ENCODE data around the gene MARK1. TPM values are rescaled to one million over a fixed set of nuclear protein-coding genes. Genes with fewer than 3 reads are reported as not detected.

The MARK1 gene
- total RNA-seq: not detected

- ChIA-PET POLR2A (no interaction called here), CTCF (no interaction called here)
These were observed at the start of gene MARK1 for GRCh38 chr1:220527908-220528678. TSS of gene MARK1 (plus strand) at chr1:220528136. CDS start at chr1:220528823, 687 bp downstream.

GRCh38 chr1:220483700-220484099 lies 44.2 kb upstream of the MARK1 start:
- POLR2A ChIA-PET: no interaction called here
- CTCF ChIA-PET: no interaction called here

- ChIA-PET CTCF (no interaction called here), POLR2A (no interaction called here)
These were observed 43.8 kb upstream of the MARK1 start for GRCh38 chr1:220484135-220484534.

DNA sequence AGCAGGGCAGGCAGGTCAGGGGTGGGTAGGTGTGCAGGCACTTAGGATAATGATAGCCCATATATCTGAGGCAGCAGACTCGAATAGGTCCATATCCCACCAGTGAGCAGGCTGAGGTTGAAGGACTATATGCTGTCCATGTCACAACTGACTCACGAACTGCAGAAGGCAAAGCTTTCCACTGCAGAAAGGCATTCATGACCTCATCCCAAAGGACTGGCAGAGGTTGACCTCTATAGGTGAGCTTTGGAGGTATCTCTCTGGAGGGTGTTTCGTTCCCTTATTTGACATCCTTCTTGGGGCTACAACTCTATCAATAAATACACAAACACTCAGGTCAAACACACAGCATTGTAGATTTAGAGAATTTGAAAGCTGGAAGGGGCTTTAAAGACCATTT lies 42.8 kb upstream of the MARK1 start:
- ChIA-PET POLR2A (no interaction called here), CTCF (no interaction called here)

DNA sequence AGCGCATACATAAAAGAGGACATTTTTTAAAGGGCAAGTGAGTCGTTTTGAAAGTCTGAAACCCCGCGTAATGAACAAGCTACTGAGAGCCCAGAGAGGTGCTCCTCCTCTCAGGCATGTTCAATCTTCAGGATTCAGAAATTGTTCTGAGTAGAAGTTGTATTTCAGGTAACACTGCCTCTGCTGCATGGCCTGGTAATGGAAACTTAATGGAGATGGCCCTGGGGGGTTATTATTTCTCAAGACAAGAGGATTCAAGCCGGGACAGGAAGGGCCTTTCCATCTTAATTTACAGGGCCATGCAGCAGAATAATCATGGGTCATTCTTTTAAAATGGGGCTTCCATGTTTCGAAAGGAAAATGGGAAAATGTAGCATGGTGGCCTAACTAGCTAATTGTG lies 42.1 kb upstream of the MARK1 start:
- POLR2A ChIA-PET: no interaction called here
- CTCF ChIA-PET: no interaction called here

DNA sequence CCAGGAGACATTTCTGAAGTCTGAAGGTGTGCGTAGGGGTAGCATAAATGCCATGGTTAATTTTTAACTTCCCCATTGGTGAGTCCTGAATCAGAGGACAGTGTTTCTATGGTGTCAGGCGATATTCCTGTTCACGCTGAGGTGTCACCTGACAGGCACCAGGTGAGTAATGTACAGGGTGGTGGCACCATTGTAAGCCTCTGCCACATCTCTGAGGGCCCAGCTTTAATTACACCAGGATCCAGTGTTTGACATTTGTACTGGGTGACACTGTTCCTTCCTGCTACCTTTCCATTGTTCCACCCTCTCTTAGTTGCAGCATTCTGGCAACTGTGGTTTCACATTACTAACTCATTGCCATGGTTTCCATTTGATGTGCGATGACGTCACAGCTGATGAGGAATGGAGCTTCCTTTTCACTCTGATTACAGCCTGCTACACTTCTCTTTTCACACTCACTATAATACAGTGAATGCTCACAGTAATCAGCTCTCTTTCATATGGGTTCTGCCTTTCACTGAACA lies 40.6 kb upstream of the MARK1 start:
- CTCF ChIA-PET: no interaction called here
- POLR2A ChIA-PET: interaction anchor here (0.5 kb wide), 1 partner anchor 16 kb away, joined by 5 read pairs; no protein-coding TSS in a partner anchor

DNA sequence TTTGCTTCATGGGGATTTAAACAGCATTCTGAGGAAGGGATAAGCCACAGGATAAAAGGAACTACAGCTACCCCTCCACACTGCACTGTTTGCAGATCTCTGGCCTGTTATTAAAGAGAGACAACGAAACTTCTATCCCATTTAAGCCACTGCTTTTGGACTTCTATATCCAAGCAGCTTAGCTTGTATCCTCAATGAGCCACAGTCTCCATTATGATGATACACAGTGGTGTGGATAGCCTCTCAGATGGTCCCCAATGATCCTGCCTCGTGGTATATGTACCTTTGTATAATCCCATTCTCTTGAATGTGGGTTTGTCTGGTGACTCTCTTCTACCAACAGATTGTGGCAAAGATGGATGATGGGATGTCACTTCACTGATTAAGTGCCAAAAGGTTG lies 36.0 kb upstream of the MARK1 start:
- POLR2A ChIA-PET: no interaction called here
- CTCF ChIA-PET: no interaction called here

- ChIA-PET POLR2A (no interaction called here), CTCF (no interaction called here)
These were observed 30.6 kb upstream of the MARK1 start for GRCh38 chr1:220497220-220497947.

DNA sequence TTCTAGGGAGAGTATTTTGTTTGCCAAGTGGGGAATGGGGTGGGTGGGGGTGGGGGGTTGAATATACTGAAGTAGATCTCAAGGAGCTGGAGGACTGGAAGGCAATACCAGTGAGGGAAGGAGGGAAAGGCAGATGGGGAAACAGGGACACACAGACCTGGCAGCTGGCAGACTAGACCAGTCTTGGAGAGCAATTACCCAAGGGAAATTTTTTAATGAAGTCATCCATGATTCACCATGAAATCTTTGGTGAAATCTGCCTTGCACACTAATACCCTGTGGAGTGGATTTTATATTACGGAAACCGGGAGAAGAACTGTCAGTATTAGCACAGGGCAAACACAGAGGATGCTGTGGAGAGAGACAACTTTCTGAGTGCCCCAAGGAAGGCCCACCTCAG lies 29.7 kb upstream of the MARK1 start:
- POLR2A ChIA-PET: no interaction called here
- CTCF ChIA-PET: no interaction called here

- CTCF ChIA-PET: no interaction called here
These were observed 27.6 kb upstream of the MARK1 start for GRCh38 chr1:220500372-220500771.

GRCh38 chr1:220504329-220504728 lies 23.6 kb upstream of the MARK1 start:
- ChIA-PET CTCF (interaction anchor here (1.5 kb wide), 1 partner anchor 11 kb away, joined by 3 read pairs; no protein-coding TSS in a partner anchor), POLR2A (no interaction called here)

More at GRCh38 chr1:220500372-220500771, 27.6 kb upstream of the MARK1 start:
- POLR2A ChIA-PET: no interaction called here

DNA sequence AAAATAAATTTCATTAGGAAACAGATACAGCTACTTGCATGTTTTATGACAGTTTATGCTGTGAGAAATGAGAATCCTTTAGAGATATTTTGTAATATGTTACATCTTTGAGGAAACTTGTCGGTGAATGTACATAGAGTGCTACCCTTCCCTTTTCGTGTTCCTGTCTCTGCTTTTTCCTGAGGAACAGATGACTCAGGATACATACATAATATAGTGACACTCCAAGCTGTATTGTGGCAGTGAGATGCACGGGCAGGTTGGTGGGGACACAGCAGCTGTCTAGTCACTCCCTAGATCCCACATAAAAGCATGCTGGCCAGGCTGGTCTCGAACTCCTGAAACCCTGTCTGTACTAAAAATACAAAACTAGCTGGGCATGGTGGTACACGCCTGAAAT lies 20.9 kb upstream of the MARK1 start:
- POLR2A ChIA-PET: no interaction called here
- CTCF ChIA-PET: no interaction called here

GRCh38 chr1:220511179-220511578 lies 16.8 kb upstream of the MARK1 start:
- ChIA-PET CTCF (no interaction called here), POLR2A (no interaction called here)

- ChIA-PET POLR2A (no interaction called here), CTCF (no interaction called here)
These were observed 16.2 kb upstream of the MARK1 start for GRCh38 chr1:220511785-220512184.

- CTCF ChIA-PET: no interaction called here
- POLR2A ChIA-PET: no interaction called here
These were observed 14.1 kb upstream of the MARK1 start for GRCh38 chr1:220513834-220514233.

DNA sequence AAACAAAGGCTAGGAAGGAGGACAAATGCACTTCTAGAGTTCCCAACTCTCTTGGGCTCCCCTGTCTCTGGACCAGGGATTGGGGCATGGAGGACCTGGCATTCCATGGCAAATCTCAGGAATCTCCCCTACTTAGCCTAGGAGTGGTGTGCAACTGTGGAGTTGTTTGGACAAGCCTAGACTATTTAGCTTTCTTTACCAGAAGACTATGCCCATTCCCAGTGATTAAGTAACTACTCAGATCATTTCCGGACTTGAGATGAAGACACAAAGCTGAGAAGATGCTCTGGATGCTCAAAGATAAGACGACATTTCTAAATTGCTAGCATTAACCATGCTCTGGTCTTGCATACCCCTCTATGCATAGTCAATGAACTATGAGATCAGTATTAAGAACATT lies 13.7 kb upstream of the MARK1 start:
- ChIA-PET CTCF (no interaction called here), POLR2A (no interaction called here)

DNA sequence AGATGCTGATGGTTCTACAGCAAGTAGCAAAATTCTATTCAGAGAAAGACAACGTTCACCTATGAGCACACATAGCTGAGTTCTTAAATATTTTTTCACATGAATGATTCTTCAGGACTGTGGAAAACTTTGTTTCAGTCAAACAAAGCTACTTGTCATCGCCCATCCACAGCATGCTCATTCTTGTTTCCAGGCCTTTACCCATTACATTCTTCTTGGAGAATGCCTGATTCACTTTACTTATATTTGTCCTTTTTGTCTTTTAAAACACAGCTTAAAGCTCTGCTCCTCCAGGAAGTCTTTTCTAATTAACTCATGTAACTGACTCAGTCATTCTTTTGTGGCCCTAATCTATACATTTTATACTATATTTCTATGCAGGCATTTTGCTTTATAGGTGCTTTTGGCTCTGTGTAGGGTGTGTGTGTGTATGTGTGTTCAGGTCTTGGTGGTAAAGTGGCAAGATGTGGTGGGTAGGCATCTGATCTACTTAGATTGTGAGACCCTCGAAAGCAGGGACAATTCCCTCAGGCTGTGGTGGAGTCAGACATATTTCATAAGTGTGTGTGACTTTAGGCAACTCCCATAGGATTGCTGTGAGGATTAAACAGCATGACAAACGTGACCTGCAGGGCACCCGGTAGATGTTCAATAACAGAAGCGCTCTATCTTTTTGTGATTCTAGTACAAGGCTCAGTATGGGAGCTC lies 11.8 kb upstream of the MARK1 start:
- POLR2A ChIA-PET: no interaction called here
- CTCF ChIA-PET: no interaction called here

DNA sequence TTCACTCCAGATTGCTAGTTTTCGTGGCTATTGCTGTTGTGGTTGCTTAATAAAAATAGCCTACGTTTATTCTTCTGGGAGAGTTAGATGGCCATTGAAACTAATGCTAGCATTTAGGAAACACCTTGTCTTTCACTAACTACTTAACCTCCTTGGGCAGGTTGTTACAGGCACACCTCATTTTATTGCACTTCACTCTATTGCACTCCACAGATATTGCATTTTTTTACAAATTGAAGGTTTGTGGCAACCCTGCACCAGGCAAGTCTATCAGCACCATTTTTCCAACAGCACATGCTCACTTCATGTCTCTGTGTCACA lies 11.3 kb upstream of the MARK1 start:
- ChIA-PET CTCF (no interaction called here), POLR2A (no interaction called here)

- CTCF ChIA-PET: no interaction called here
- POLR2A ChIA-PET: no interaction called here
These were observed 6.2 kb upstream of the MARK1 start for GRCh38 chr1:220521778-220522177.

- CTCF ChIA-PET: no interaction called here
- POLR2A ChIA-PET: no interaction called here
These were observed 1.6 kb upstream of the MARK1 start for GRCh38 chr1:220526294-220526693.

GRCh38 chr1:220527279-220527907 lies 543 bp upstream of the MARK1 start:
- ChIA-PET CTCF (no interaction called here), POLR2A (no interaction called here)

Measured in activated CD8-positive, alpha-beta memory T cell treated with anti-CD3 and anti-CD28 coated beads for 36 hours (primary cell).